Measurements from ENCODE around the gene CGB7. TPM values are rescaled to one million over a fixed set of nuclear protein-coding genes. Genes with fewer than 3 reads are reported as not detected.
"Not testable (repeated sequence)": the region's sequence is repeated elsewhere in the genome, so short reads cannot be mapped to it uniquely, and the experiment has no call there.

Gene CGB7
- total and polyA plus RNA-seq, 10 donors, result 0.03 to 0.06 TPM; not detected in 8

DNA sequence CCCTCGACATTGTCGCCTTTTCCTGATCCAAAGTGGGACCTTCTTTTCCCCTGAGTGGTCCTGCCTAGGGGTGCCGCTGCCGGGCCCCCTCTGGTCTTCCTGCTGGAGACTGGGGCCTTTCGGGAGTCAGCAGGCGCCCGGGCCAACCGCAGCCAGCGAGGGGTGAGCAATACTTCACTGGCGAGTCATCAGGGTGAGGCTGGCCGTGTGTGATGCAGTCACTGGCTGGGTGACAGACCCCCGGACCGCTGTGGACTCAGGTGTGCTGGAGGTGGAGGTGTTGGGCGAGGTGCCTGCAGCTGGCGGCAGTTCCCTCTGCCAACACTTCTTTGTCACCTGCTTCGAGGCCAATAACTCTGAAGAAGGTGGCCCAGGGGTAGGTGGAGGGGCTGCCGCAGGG is 15.4 kb downstream of the CGB7 start:
- H3K27ac ChIP-seq, result no peak overlapping the region
- DNase-seq, result no peak
- no peak for TF ChIP-seq CTCF (IDR thresholded peaks at IDR 0.05 in 8 of 11, conservative IDR thresholded peaks at IDR 0.05 in 3 of 11)
- no peak for TF ChIP-seq POLR2A (IDR thresholded peaks at IDR 0.05)
- no peak for TF ChIP-seq POLR2AphosphoS5 (IDR thresholded peaks at IDR 0.05)
- no peaks in the 10 kb centered on the region for H3K4me1 ChIP-seq
- 80 to 92% (median 84%) methylated on average over 13 to 17 of the region's 17 CpGs for WGBS, 5 donors
- intact Hi-C loops (cut with DNase I; ENCODE audit: low total_unique reads), result no loop called here
- no peaks in the 10 kb centered on the region for H3K9me3 ChIP-seq
- H3K27me3 ChIP-seq (replicated peaks in 1 of 7), result no peaks in the 10 kb centered on the region
- H3K36me3 ChIP-seq, result no peaks in the 10 kb centered on the region
- no peak overlapping the region for H3K4me3 ChIP-seq

GRCh38 chr19:49039736-49040135 is 17.8 kb downstream of the CGB7 start:
- 51 to 70% (median 64%) methylated on average over 8 to 9 of the region's 9 CpGs for WGBS, 5 donors

DNA sequence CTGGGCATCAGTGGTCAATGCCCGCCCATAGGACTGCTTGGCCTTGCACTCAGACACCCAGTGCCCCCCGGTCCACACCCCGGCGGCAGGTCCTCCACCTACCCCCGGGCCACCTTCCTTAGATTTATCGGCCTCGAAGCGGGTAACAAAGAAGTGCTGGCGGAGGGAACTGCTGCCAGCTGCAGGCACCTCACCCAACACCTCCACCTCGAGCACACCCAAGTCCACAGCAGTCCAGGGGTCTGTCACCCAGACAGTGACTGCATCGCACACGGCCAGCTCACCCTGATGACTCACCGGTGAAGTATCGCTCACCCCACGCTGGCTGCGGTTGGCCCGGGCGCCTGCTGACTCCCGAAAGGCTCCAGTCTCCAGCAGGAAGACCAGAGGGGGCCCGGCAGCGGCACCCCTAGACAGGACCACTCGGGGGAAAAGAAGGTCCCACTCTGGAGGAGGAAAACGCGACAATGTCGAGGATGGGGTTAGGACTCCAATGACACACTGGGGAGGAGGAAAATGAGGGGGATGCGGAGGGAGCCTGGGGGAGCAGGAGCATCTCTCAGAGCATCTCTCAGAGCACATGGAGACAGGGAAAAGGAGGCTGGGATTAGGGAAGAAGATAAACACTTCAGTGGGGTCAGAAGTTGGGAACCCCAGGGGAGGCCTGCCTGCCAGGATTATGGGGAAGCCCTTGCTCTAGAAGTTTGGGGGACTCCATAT is 18.8 kb downstream of the CGB7 start:
- H3K4me3 ChIP-seq; H3K4me1 ChIP-seq; H3K36me3 ChIP-seq; H3K27ac ChIP-seq; DNase-seq; intact Hi-C loops (cut with DNase I; ENCODE audit: low total_unique reads); H3K9me3 ChIP-seq; H3K27me3 ChIP-seq (replicated peaks in 1 of 7): not testable (repeated sequence)
- WGBS, 5 donors, result 86 to 93% (median 88%) methylated on average over 15 to 26 of the region's 26 CpGs

More at GRCh38 chr19:49039736-49040135, 17.8 kb downstream of the CGB7 start:
- H3K9me3 ChIP-seq; H3K27me3 ChIP-seq (replicated peaks in 1 of 7); DNase-seq; intact Hi-C loops (cut with DNase I; ENCODE audit: low total_unique reads); H3K36me3 ChIP-seq; H3K4me1 ChIP-seq; H3K27ac ChIP-seq; H3K4me3 ChIP-seq: not testable (repeated sequence)

DNA sequence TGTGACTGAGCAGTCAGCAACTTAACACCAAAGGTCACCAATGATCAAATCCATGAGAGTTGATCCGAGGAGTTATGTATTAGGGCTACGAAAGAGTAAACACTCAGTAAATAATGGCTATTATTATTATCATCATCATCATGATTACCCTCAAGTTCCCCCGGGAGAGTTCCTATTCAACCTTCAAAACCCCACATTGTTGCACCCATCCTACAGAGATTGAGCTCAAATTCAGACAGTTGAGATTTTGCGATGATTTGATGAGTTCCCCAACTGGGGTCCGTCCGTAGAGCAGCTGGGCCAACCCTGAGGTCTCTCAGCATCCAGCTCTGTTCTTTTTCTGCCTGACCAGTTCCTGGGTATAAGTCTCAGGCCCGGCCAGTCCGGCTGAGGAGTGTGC is 19.4 kb downstream of the CGB7 start:
- H3K27me3 ChIP-seq (replicated peaks in 1 of 7); H3K4me3 ChIP-seq; H3K4me1 ChIP-seq; intact Hi-C loops (cut with DNase I; ENCODE audit: low total_unique reads); DNase-seq; H3K36me3 ChIP-seq; H3K9me3 ChIP-seq; H3K27ac ChIP-seq: not testable (repeated sequence)
- 88 to 99% (median 93%) methylated on average over 5 to 8 of the region's 8 CpGs for WGBS, 5 donors

DNA sequence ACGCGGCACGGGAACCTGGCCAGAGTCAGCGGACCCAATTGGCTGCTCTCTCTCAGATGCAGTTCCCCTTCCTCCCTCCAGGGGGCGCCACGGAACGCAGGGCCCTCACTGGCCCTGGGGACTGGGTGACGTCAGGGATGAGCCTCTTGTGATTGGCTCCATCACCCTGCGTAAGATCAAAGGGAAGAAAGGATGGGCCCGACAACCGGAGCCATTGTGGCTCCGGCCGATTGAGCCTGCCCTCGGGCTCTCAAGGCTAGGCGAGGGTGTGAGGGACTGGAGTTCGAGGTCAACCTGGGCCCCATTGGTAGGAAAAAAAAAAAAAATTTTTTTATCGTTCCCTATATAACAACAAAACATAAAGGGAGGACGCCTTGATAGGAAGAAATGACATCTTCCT is 20.7 kb downstream of the CGB7 start, which contains the start of gene CGB1:
CGB1 (minus strand) TSS at position 81 of the 400 bp plus-strand sequence. CDS start 184 bp downstream, outside the sequence.
- 50 to 67% (median 54%) methylated on average over 17 to 18 of the region's 18 CpGs for WGBS, 5 donors
- H3K4me3 ChIP-seq; intact Hi-C loops (cut with DNase I; ENCODE audit: low total_unique reads); H3K27ac ChIP-seq; H3K9me3 ChIP-seq; H3K36me3 ChIP-seq; DNase-seq; H3K4me1 ChIP-seq; H3K27me3 ChIP-seq (replicated peaks in 1 of 7): not testable (repeated sequence)
- peak in 4 of 11 experiments; percentile 11 to 47 (median 32) for TF ChIP-seq CTCF (IDR thresholded peaks at IDR 0.05 in 8 of 11, conservative IDR thresholded peaks at IDR 0.05 in 3 of 11)
